NCI-H2107 (cell line): ENCODE results near the gene CREBBP.

Experiments used
- DNase-seq: peaks from one replicate; lab custom pipeline; 2025; lab: John Stamatoyannopoulos, UW

The CREBBP gene

GRCh38 chr16:3824121-3824795, 56.3 kb downstream of the CREBBP start:
- DNase-seq, result no peak

- no peak for DNase-seq
These were observed 57.1 kb downstream of the CREBBP start for GRCh38 chr16:3823427-3823826.

GRCh38 chr16:3822366-3823045, 58.0 kb downstream of the CREBBP start:
- DNase-seq, result no peak

GRCh38 chr16:3821184-3821583, 59.3 kb downstream of the CREBBP start:
- DNase-seq, result no peak

- peak; percentile 87 for DNase-seq
These were observed 60.5 kb downstream of the CREBBP start for GRCh38 chr16:3819746-3820724.

GRCh38 chr16:3819175-3819527, 61.4 kb downstream of the CREBBP start:
- DNase-seq, result no peak

GRCh38 chr16:3816326-3816725, 64.2 kb downstream of the CREBBP start:
- DNase-seq, result no peak

GRCh38 chr16:3814755-3815154, 65.8 kb downstream of the CREBBP start:
- DNase-seq, result no peak

GRCh38 chr16:3812469-3813172, 67.9 kb downstream of the CREBBP start:
- DNase-seq, result no peak

GRCh38 chr16:3810818-3811217, 69.7 kb downstream of the CREBBP start:
- DNase-seq, result no peak

GRCh38 chr16:3810198-3810664, 70.3 kb downstream of the CREBBP start:
- DNase-seq, result no peak

- no peak for DNase-seq
These were observed 72.0 kb downstream of the CREBBP start for GRCh38 chr16:3808308-3809063.

- no peak for DNase-seq
These were observed 72.9 kb downstream of the CREBBP start for GRCh38 chr16:3807425-3808123.

GRCh38 chr16:3804426-3805016, 76.0 kb downstream of the CREBBP start:
- no peak for DNase-seq

GRCh38 chr16:3800477-3801270, 79.8 kb downstream of the CREBBP start:
- no peak for DNase-seq

- no peak for DNase-seq
These were observed 80.5 kb downstream of the CREBBP start for GRCh38 chr16:3800019-3800418.

GRCh38 chr16:3799354-3799753, 81.2 kb downstream of the CREBBP start:
- DNase-seq, result no peak

- no peak for DNase-seq
These were observed 81.7 kb downstream of the CREBBP start for GRCh38 chr16:3798838-3799237.
